WTC11 (cell line): ENCODE measurements around the gene ZMYND11. TPM values are rescaled to one million over a fixed set of nuclear protein-coding genes. Genes with fewer than 3 reads are reported as not detected.

ENCODE experiments used
- ATAC-seq: fragments of 200-7000 bp; cut with Tn5 transposase; 2 replicates; pipeline ENCODE4 v1.10.0; 2021; ENCODE audit warnings: mild to moderate bottlenecking, moderate library complexity
- CTCF ChIA-PET: fragments of 300-600 bp; sonication (Branson Sonifier 250); formaldehyde crosslinking; loops from one replicate; lab custom pipeline; 2021; ENCODE audit warnings: antibody characterized with exemption; lab: Charles Lee
- POLR2A ChIA-PET: fragments of 350-600 bp; sonication (Branson Sonifier 250); formaldehyde crosslinking; loops from one replicate; lab custom pipeline; 2021; ENCODE audit warnings: antibody characterized with exemption; lab: Charles Lee
- DNase-seq: peaks from one replicate; pipeline ENCODE4 v3.0.0; 2021; ENCODE audit warnings: low spot score
- H3K27ac Mint-ChIP-seq: 2 replicates; pipeline ENCODE4 v1.8.0; 2021; ENCODE audit warnings: mixed read lengths
- H3K27me3 Mint-ChIP-seq: 2 replicates; pipeline ENCODE4 v1.8.0; 2021; ENCODE audit warnings: low read depth, mild to moderate bottlenecking, moderate library complexity, mixed read lengths
- H3K36me3 Mint-ChIP-seq: 2 replicates; pipeline ENCODE4 v1.8.0; 2021; ENCODE audit warnings: mixed read lengths
- H3K4me1 Mint-ChIP-seq: 2 replicates; pipeline ENCODE4 v1.8.0; 2022; ENCODE audit warnings: mixed read lengths
- H3K4me3 Mint-ChIP-seq: 2 replicates; pipeline ENCODE4 v1.8.0; 2021; ENCODE audit warnings: mild to moderate bottlenecking, moderate library complexity, mixed read lengths
- H3K9me3 Mint-ChIP-seq: 2 replicates; pipeline ENCODE4 v1.8.0; 2021; ENCODE audit warnings: mixed read lengths
- AR ChIP-seq: fragments of 250-450 bp; sonication (Bioruptor Pico); IDR thresholded peaks from 2 replicates; pipeline ENCODE4 v1.9.0; 2021; ENCODE audit warnings: mild to moderate bottlenecking
- ATF1 ChIP-seq: sonication (generic); formaldehyde crosslinking; IDR thresholded peaks from 2 replicates; pipeline ENCODE4 v1.8.1; 2023; ENCODE audit warnings: mild to moderate bottlenecking, moderate library complexity, missing genetic modification reagents
- ATF2 ChIP-seq: sonication (generic); formaldehyde crosslinking; IDR thresholded peaks from 2 replicates; pipeline ENCODE4 v1.8.1; 2022; ENCODE audit warnings: low read depth, missing genetic modification reagents, borderline replicate concordance
- CDX4 ChIP-seq: fragments of 250-450 bp; sonication (Bioruptor Pico); IDR thresholded peaks from 2 replicates; pipeline ENCODE4 v1.9.0; 2021; ENCODE audit warnings: moderate library complexity, mild to moderate bottlenecking, inconsistent platforms, borderline replicate concordance
- CREB1 ChIP-seq: sonication (generic); formaldehyde crosslinking; IDR thresholded peaks from 2 replicates; pipeline ENCODE4 v1.8.0; 2023; ENCODE audit warnings: mild to moderate bottlenecking, missing genetic modification reagents
- CREM ChIP-seq: sonication (generic); formaldehyde crosslinking; IDR thresholded peaks from 2 replicates; pipeline ENCODE4 v1.8.1; 2022; ENCODE audit warnings: mild to moderate bottlenecking, missing genetic modification reagents, moderate library complexity
- E2F5 ChIP-seq: sonication (generic); formaldehyde crosslinking; IDR thresholded peaks from 2 replicates; pipeline ENCODE4 v1.8.1; 2022; ENCODE audit warnings: mild to moderate bottlenecking, moderate library complexity, missing genetic modification reagents
- ERG ChIP-seq: fragments of 250-450 bp; sonication (Bioruptor Pico); IDR thresholded peaks from 2 replicates; pipeline ENCODE4 v1.8.0; 2021; ENCODE audit warnings: mild to moderate bottlenecking
- ESRRA ChIP-seq: sonication (generic); formaldehyde crosslinking; IDR thresholded peaks from 2 replicates; pipeline ENCODE4 v1.8.1; 2022; ENCODE audit warnings: mild to moderate bottlenecking, missing genetic modification reagents, borderline replicate concordance
- FOXP1 ChIP-seq: sonication (generic); formaldehyde crosslinking; IDR thresholded peaks from 2 replicates; pipeline ENCODE4 v1.8.0; 2022; ENCODE audit warnings: missing genetic modification reagents, mild to moderate bottlenecking, moderate library complexity, borderline replicate concordance
- KAT7 ChIP-seq: sonication (generic); formaldehyde crosslinking; IDR thresholded peaks from 2 replicates; pipeline ENCODE4 v1.8.1; 2023; ENCODE audit warnings: missing genetic modification reagents, mild to moderate bottlenecking, borderline replicate concordance
- MAX ChIP-seq: sonication (generic); formaldehyde crosslinking; IDR thresholded peaks from 2 replicates; pipeline ENCODE4 v1.8.0; 2022; ENCODE audit warnings: mild to moderate bottlenecking, missing genetic modification reagents
- MLX ChIP-seq: sonication (generic); formaldehyde crosslinking; IDR thresholded peaks from 2 replicates; pipeline ENCODE4 v1.8.1; 2023; ENCODE audit warnings: mild to moderate bottlenecking, missing genetic modification reagents, moderate library complexity
- MYBL2 ChIP-seq: sonication (generic); formaldehyde crosslinking; IDR thresholded peaks from 2 replicates; pipeline ENCODE4 v1.8.1; 2023; ENCODE audit warnings: mild to moderate bottlenecking, moderate library complexity, missing genetic modification reagents
- PRRX2 ChIP-seq: fragments of 250-450 bp; sonication (Bioruptor Pico); IDR thresholded peaks from 2 replicates; pipeline ENCODE4 v1.8.0; 2021; ENCODE audit warnings: mild to moderate bottlenecking
- RELA ChIP-seq: sonication (generic); formaldehyde crosslinking; IDR thresholded peaks from 2 replicates; pipeline ENCODE4 v1.8.1; 2022; ENCODE audit warnings: missing genetic modification reagents, mild to moderate bottlenecking, borderline replicate concordance
- SMAD4 ChIP-seq: sonication (generic); formaldehyde crosslinking; IDR thresholded peaks from 2 replicates; pipeline ENCODE4 v1.8.0; 2022; ENCODE audit warnings: mild to moderate bottlenecking, missing genetic modification reagents
- TCF7 ChIP-seq: sonication (generic); formaldehyde crosslinking; IDR thresholded peaks from 2 replicates; pipeline ENCODE4 v1.8.0; 2022; ENCODE audit warnings: mild to moderate bottlenecking, low read depth, missing genetic modification reagents, moderate library complexity
- TP53 ChIP-seq: sonication (generic); formaldehyde crosslinking; IDR thresholded peaks from 2 replicates; pipeline ENCODE4 v1.8.1; 2023; ENCODE audit warnings: mild to moderate bottlenecking, missing genetic modification reagents
- USF1 ChIP-seq: sonication (generic); formaldehyde crosslinking; IDR thresholded peaks from 2 replicates; pipeline ENCODE4 v1.8.0; 2022; ENCODE audit warnings: mild to moderate bottlenecking, missing genetic modification reagents
- ZNF121 ChIP-seq: sonication (generic); formaldehyde crosslinking; IDR thresholded peaks from 2 replicates; pipeline ENCODE4 v1.8.0; 2023; ENCODE audit warnings: missing genetic modification reagents
- ZNF219 ChIP-seq: sonication (generic); formaldehyde crosslinking; IDR thresholded peaks from 2 replicates; pipeline ENCODE4 v1.8.0; 2023; ENCODE audit warnings: missing genetic modification reagents, mild to moderate bottlenecking, borderline replicate concordance
- ZNF317 ChIP-seq: sonication (generic); formaldehyde crosslinking; IDR thresholded peaks from 2 replicates; pipeline ENCODE4 v1.8.1; 2023; ENCODE audit warnings: low read depth, mild to moderate bottlenecking, moderate library complexity, missing genetic modification reagents, borderline replicate concordance
- ZNF416 ChIP-seq: fragments of 250-450 bp; sonication (Bioruptor Pico); IDR thresholded peaks from 2 replicates; pipeline ENCODE4 v1.9.0; 2021; ENCODE audit warnings: mild to moderate bottlenecking, inconsistent platforms
- ZNF512 ChIP-seq: sonication (generic); formaldehyde crosslinking; IDR thresholded peaks from 2 replicates; pipeline ENCODE4 v1.8.1; 2022; ENCODE audit warnings: missing genetic modification reagents, borderline replicate concordance
- ZNF671 ChIP-seq: fragments of 250-450 bp; sonication (Bioruptor Pico); IDR thresholded peaks from 2 replicates; pipeline ENCODE4 v1.8.0; 2021; ENCODE audit warnings: mild to moderate bottlenecking
- total RNA-seq: library from RNA; stranded (reverse); gene quantifications from 3 replicates; pipeline ENCODE4 v1.2.3, GENCODE V29; 2021

The ZMYND11 gene
- total RNA-seq, 1 experiment from 2014 or later = 22.3 TPM

- Mint-ChIP-seq H3K36me3 (0 out of 2 replicates have a peak, but pooled peaks cover 6% of the 10 kb centered on the region), H3K9me3 (peaks cover 11% of the 10 kb centered on the region), H3K4me3 (no peak overlapping the region), H3K4me1 (peaks cover 6% of the 10 kb centered on the region), H3K27me3 (peaks cover 6% of the 10 kb centered on the region), H3K27ac (no peak overlapping the region)
- CTCF ChIA-PET = no interaction called here
- POLR2A ChIA-PET = no interaction called here
- no peak for DNase-seq
- TF ChIP-seq TCF7 (CRISPR knock-in tag) (no peak), ZNF317 (CRISPR knock-in tag) (no peak), ATF1 (no peak), ATF2 (CRISPR knock-in tag) (no peak), ZNF121 (CRISPR knock-in tag) (no peak), MYBL2 (CRISPR knock-in tag) (no peak), FOXP1 (CRISPR knock-in tag) (no peak), RELA (CRISPR knock-in tag) (no peak), CDX4 (CRISPR knock-in tag) (no peak), TP53 (no peak), ZNF219 (CRISPR knock-in tag) (no peak), E2F5 (no peak), ZNF416 (CRISPR knock-in tag) (no peak), KAT7 (CRISPR knock-in tag) (no peak), PRRX2 (CRISPR knock-in tag) (no peak)
- ATAC-seq = no peak
Observed at GRCh38 chr10:90161-90560, 45.1 kb upstream of the ZMYND11 start.

- Mint-ChIP-seq H3K27ac (no peak overlapping the region), H3K9me3 (peaks cover 18% of the 10 kb centered on the region), H3K27me3 (peaks cover 6% of the 10 kb centered on the region; the same call in 1 of the 2 replicates), H3K36me3 (peaks cover 13% of the 10 kb centered on the region), H3K4me3 (no peak overlapping the region), H3K4me1 (peaks cover 6% of the 10 kb centered on the region)
- ChIA-PET POLR2A (no interaction called here), CTCF (no interaction called here)
- no peak for ATAC-seq
- DNase-seq = no peak
- TF ChIP-seq CREB1 (CRISPR knock-in tag) (no peak), ESRRA (CRISPR knock-in tag) (no peak), AR (CRISPR knock-in tag) (no peak), ERG (CRISPR knock-in tag) (no peak), USF1 (CRISPR knock-in tag) (no peak), MLX (CRISPR knock-in tag) (no peak), ZNF671 (CRISPR knock-in tag) (no peak), ZNF512 (no peak), MAX (no peak), CREM (no peak), SMAD4 (CRISPR knock-in tag) (no peak)
Observed at GRCh38 chr10:91313-91712, 43.9 kb upstream of the ZMYND11 start.
